H1 (cell line): ENCODE data around the gene TGM6. TPM values are rescaled to one million over a fixed set of nuclear protein-coding genes. Genes with fewer than 3 reads are reported as not detected.

Experiments
- CTCF ChIA-PET: fragments of 300-600 bp; sonication (Branson Sonifier 250); formaldehyde crosslinking; loops from one replicate; lab custom pipeline; 2021; ENCODE audit not compliant: partially characterized antibody; lab: Charles Lee
- POLR2A ChIA-PET: fragments of 300-600 bp; sonication (Branson Sonifier 250); formaldehyde crosslinking; loops from one replicate; lab custom pipeline; 2021; ENCODE audit warnings: inconsistent platforms; ENCODE audit not compliant: partially characterized antibody; lab: Charles Lee
- DNase-seq, 2 experiments: peaks; one replicate each; pipeline versions ENCODE4 v3.0.0 to v3.0.0-alpha.2; 2010 to 2022; ENCODE audit warnings: low spot score in 2 of 2, low read depth in 1 of 2, mixed read lengths in 1 of 2
- FAIRE-seq: peaks from 2 replicates; lab custom pipeline; 2011; peaks lifted over from hg19 to GRCh38; lab: Jason Lieb, UNC
- H2AFZ ChIP-seq: 2 replicates; pipeline ENCODE4 v1.8.1; 2012; ENCODE audit warnings: low read length, inconsistent platforms
- H2AK5ac ChIP-seq: 2 replicates; pipeline ENCODE4 v1.6.1; 2013; ENCODE audit warnings: low read depth, low read length
- H2BK120ac ChIP-seq: replicated peaks from 2 replicates; pipeline ENCODE3; 2013; ENCODE audit warnings: low read depth, low read length, inconsistent platforms
- H2BK12ac ChIP-seq: 2 replicates; pipeline ENCODE4 v1.6.1; 2013; ENCODE audit warnings: low read depth, low read length
- H2BK15ac ChIP-seq: 2 replicates; pipeline ENCODE4 v1.6.1; 2013; ENCODE audit warnings: low read length
- H2BK20ac ChIP-seq: 2 replicates; pipeline ENCODE4 v1.6.1; 2013; ENCODE audit warnings: low read length
- H2BK5ac ChIP-seq: 2 replicates; pipeline ENCODE4 v1.6.1; 2013; ENCODE audit warnings: low read depth, low read length
- H3K14ac ChIP-seq: 2 replicates; pipeline ENCODE4 v1.6.1; 2013; ENCODE audit warnings: inconsistent platforms; ENCODE audit not compliant: insufficient read length
- H3K18ac ChIP-seq: 2 replicates; pipeline ENCODE4 v1.6.1; 2013; ENCODE audit warnings: low read length; ENCODE audit errors: extremely low read depth
- H3K23ac ChIP-seq: 2 replicates; pipeline ENCODE4 v1.6.1; 2013; ENCODE audit warnings: inconsistent platforms; ENCODE audit not compliant: insufficient read length
- H3K23me2 ChIP-seq: 2 replicates; pipeline ENCODE4 v1.6.1; 2013; ENCODE audit warnings: low read depth, low read length
- H3K27ac ChIP-seq: 2 replicates; pipeline ENCODE4 v1.6.1; 2011; ENCODE audit warnings: low read depth, low read length, inconsistent platforms
- H3K27me3 ChIP-seq, 4 experiments: replicated peaks in 1 of 4; 1 replicate in 1 of 4; 2 replicates in 3 of 4; pipeline versions ENCODE4 v1.6.1 to v1.8.1; 2011 to 2013; ENCODE audit warnings: low read length in 3 of 4, mild to moderate bottlenecking in 3 of 4, inconsistent platforms in 2 of 4, mixed read lengths in 2 of 4, moderate library complexity in 1 of 4; ENCODE audit not compliant: control insufficient read depth in 3 of 4, insufficient read depth in 3 of 4; ENCODE audit errors: extremely low read depth in 1 of 4
- H3K36me3 ChIP-seq, 4 experiments: 2 replicates each; pipeline versions ENCODE4 v1.6.1 to v1.8.1; 2011 to 2013; ENCODE audit warnings: mild to moderate bottlenecking in 4 of 4, low read length in 3 of 4, moderate library complexity in 2 of 4, control low read depth in 1 of 4, inconsistent platforms in 1 of 4; ENCODE audit not compliant: insufficient read depth in 4 of 4, control insufficient read depth in 2 of 4
- H3K4ac ChIP-seq: replicated peaks from 2 replicates; pipeline ENCODE3; 2013; ENCODE audit warnings: low read length, low read depth, mixed read lengths, inconsistent platforms; ENCODE audit not compliant: insufficient read length
- H3K4me1 ChIP-seq, 4 experiments: replicated peaks in 1 of 4; 1 replicate in 1 of 4; 2 replicates in 3 of 4; pipeline versions ENCODE4 v1.6.1 to v1.8.1; 2011 to 2013; ENCODE audit warnings: low read length in 3 of 4, inconsistent platforms in 2 of 4, mixed read lengths in 1 of 4; ENCODE audit not compliant: insufficient read depth in 4 of 4, control insufficient read depth in 3 of 4
- H3K4me2 ChIP-seq, 2 experiments: 2 replicates each; pipeline versions ENCODE4 v1.6.1 to v1.8.1; 2011 to 2013; ENCODE audit warnings: low read depth in 2 of 2, low read length in 2 of 2, control low read depth in 1 of 2, inconsistent platforms in 1 of 2, mild to moderate bottlenecking in 1 of 2; ENCODE audit not compliant: insufficient read depth in 1 of 2
- H3K4me3 ChIP-seq, 4 experiments: fragments of 200-600, 300-600 bp in 1 of 4; sonication (generic), shearing (Covaris generic), sonication (Bioruptor Twin) in 1 of 4; 2 replicates each; pipeline versions ENCODE4 v1.5.1 to v1.8.1; 2011 to 2016; ENCODE audit warnings: low read length in 4 of 4, low read depth in 3 of 4, control low read depth in 2 of 4, inconsistent platforms in 2 of 4, mild to moderate bottlenecking in 2 of 4, mixed read lengths in 1 of 4, moderate library complexity in 1 of 4; ENCODE audit not compliant: insufficient read depth in 2 of 4; ENCODE audit errors: extremely low read depth in 1 of 4
- H3K56ac ChIP-seq: replicated peaks from 2 replicates; pipeline ENCODE3; 2013; ENCODE audit warnings: low read depth, mild to moderate bottlenecking, mixed read lengths, low read length, inconsistent platforms; ENCODE audit not compliant: insufficient read length
- H3K79me1 ChIP-seq: 2 replicates; pipeline ENCODE4 v1.6.1; 2013; ENCODE audit warnings: low read depth, low read length, control low read depth
- H3K79me2 ChIP-seq, 2 experiments: 2 replicates each; pipeline versions ENCODE4 v1.6.1 to v1.8.1; 2012 to 2013; ENCODE audit warnings: low read length in 2 of 2, mild to moderate bottlenecking in 2 of 2, inconsistent platforms in 1 of 2; ENCODE audit not compliant: insufficient read depth in 2 of 2, control insufficient read depth in 1 of 2
- H3K9ac ChIP-seq, 4 experiments: replicated peaks in 1 of 4; 1 replicate in 1 of 4; 2 replicates in 3 of 4; pipeline versions ENCODE4 v1.6.1 to v1.8.1; 2011 to 2013; ENCODE audit warnings: low read depth in 3 of 4, low read length in 3 of 4, control low read depth in 2 of 4, mild to moderate bottlenecking in 2 of 4, moderate library complexity in 2 of 4, inconsistent platforms in 1 of 4; ENCODE audit errors: extremely low read depth in 1 of 4
- H3K9me3 ChIP-seq, 2 experiments: 2 replicates each; pipeline versions ENCODE4 v1.6.1 to v1.8.1; 2012 to 2013; ENCODE audit warnings: mild to moderate bottlenecking in 2 of 2, moderate library complexity in 2 of 2, control low read depth in 1 of 2, inconsistent platforms in 1 of 2, low read depth in 1 of 2, low read length in 1 of 2, mixed read lengths in 1 of 2; ENCODE audit not compliant: insufficient read depth in 2 of 2
- H4K20me1 ChIP-seq, 2 experiments: replicated peaks in 1 of 2; 2 replicates each; pipeline versions ENCODE3 to v1.8.1; 2011 to 2013; ENCODE audit warnings: inconsistent platforms in 2 of 2, low read length in 2 of 2, mild to moderate bottlenecking in 1 of 2; ENCODE audit not compliant: insufficient read depth in 2 of 2, control insufficient read depth in 1 of 2
- H4K5ac ChIP-seq: 2 replicates; pipeline ENCODE4 v1.6.1; 2013; ENCODE audit warnings: low read length, low read depth, mixed read lengths, inconsistent platforms; ENCODE audit not compliant: insufficient read length
- H4K8ac ChIP-seq: 2 replicates; pipeline ENCODE4 v1.8.0; 2013; ENCODE audit warnings: mild to moderate bottlenecking, moderate library complexity, low read length, inconsistent platforms; ENCODE audit not compliant: insufficient read depth; ENCODE audit errors: extremely low read depth
- H4K91ac ChIP-seq: replicated peaks from 2 replicates; pipeline ENCODE3; 2013; ENCODE audit warnings: low read length, mixed read lengths, inconsistent platforms; ENCODE audit not compliant: insufficient read length
- CEBPB ChIP-seq: IDR thresholded peaks from 2 replicates; pipeline ENCODE4 v1.6.1; 2012; ENCODE audit warnings: low read depth, low read length
- CREB1 ChIP-seq: IDR thresholded peaks from 2 replicates; pipeline ENCODE4 v1.6.1; 2012; ENCODE audit warnings: inconsistent platforms
- KDM5A ChIP-seq: fragments of 200-600 bp; IDR thresholded peaks from 2 replicates; pipeline ENCODE4 v1.7.1; 2012; ENCODE audit warnings: mild to moderate bottlenecking, low read length, inconsistent platforms, mixed read lengths
- NANOG ChIP-seq: IDR thresholded peaks from 2 replicates; pipeline ENCODE4 v1.6.1; 2011; ENCODE audit warnings: low read length, low read depth, mild to moderate bottlenecking, inconsistent platforms; ENCODE audit not compliant: insufficient read depth, poor library complexity, severe bottlenecking
- NRF1 ChIP-seq: IDR thresholded peaks from 2 replicates; pipeline ENCODE4 v1.6.1; 2011; ENCODE audit warnings: mild to moderate bottlenecking, low read depth, low read length, improper control_type of control experiment
- RFX5 ChIP-seq: IDR thresholded peaks from 2 replicates; pipeline ENCODE4 v1.6.1; 2011; ENCODE audit warnings: low read depth, low read length, improper control_type of control experiment, borderline replicate concordance
- SP4 ChIP-seq: IDR thresholded peaks from 2 replicates; pipeline ENCODE4 v1.6.1; 2012; ENCODE audit warnings: low read length, inconsistent platforms
- YY1 ChIP-seq: IDR thresholded peaks from 2 replicates; pipeline ENCODE4 v1.6.1; 2011; ENCODE audit warnings: low read depth, mild to moderate bottlenecking, low read length
- WGBS, 2 experiments: shearing (Covaris generic) in 1 of 2; methylation state at CpG; one replicate each; pipeline versions ENCODE4 v1.1.6 to v1.1.7; 2013 to 2015; ENCODE audit warnings: low lambda C conversion rate in 2 of 2, mixed read lengths in 2 of 2, inconsistent platforms in 1 of 2, low coverage in 1 of 2, missing lambda C conversion rate in 1 of 2; ENCODE audit not compliant: insufficient replicate concordance in 2 of 2, insufficient coverage in 1 of 2, insufficient read length in 1 of 2; ENCODE audit errors: extremely low coverage in 1 of 2, missing lambda C conversion rate in 1 of 2; 5-methylcytosine and 5-hydroxymethylcytosine counted together
- polyA plus RNA-seq, 7 experiments: library from polyadenylated mRNA; depleted of rRNA in 3 of 7; stranded (reverse) in 5 of 7; unstranded in 2 of 7; fragments of >200 nt in 5 of 7; fragments of 200-250 nt in 2 of 7; gene quantifications; 1 replicate in 5 of 7; 2 replicates in 1 of 7; 4 replicates in 1 of 7; pipeline versions ENCODE4 v1.2.1 to v1.2.3, GENCODE V29; 2011 to 2013; ENCODE audit warnings: missing spikeins in 2 of 7, mixed read lengths in 2 of 7
- total RNA-seq: library from RNA; stranded (reverse); fragmentation: NEBNext Ultra II Directional; extraction: Animal tissue kit (Norgen Biotek cat#: 25700); gene quantifications from 2 replicates; pipeline ENCODE4 v1.2.1, GENCODE V29; 2021
- TF ChIP-seq, protein P1 (sequence below), 3 experiments: IDR thresholded peaks; 1 replicate in 2 of 3; 2 replicates in 1 of 3; pipeline versions ENCODE4 v1.5.1 to v1.6.1; 2011; ENCODE audit warnings: low read length in 3 of 3, mild to moderate bottlenecking in 3 of 3, inconsistent platforms in 2 of 3, low read depth in 1 of 3, moderate library complexity in 1 of 3; ENCODE audit not compliant: insufficient read depth in 1 of 3; ENCODE audit errors: control extremely low read depth in 1 of 3

Gene TGM6
- total and polyA plus RNA-seq, 2 of the 8 experiments (the other 6 are each of a cell fraction or from before 2014, with no cell fraction given): 0.03 TPM; not detected in 1

DNA sequence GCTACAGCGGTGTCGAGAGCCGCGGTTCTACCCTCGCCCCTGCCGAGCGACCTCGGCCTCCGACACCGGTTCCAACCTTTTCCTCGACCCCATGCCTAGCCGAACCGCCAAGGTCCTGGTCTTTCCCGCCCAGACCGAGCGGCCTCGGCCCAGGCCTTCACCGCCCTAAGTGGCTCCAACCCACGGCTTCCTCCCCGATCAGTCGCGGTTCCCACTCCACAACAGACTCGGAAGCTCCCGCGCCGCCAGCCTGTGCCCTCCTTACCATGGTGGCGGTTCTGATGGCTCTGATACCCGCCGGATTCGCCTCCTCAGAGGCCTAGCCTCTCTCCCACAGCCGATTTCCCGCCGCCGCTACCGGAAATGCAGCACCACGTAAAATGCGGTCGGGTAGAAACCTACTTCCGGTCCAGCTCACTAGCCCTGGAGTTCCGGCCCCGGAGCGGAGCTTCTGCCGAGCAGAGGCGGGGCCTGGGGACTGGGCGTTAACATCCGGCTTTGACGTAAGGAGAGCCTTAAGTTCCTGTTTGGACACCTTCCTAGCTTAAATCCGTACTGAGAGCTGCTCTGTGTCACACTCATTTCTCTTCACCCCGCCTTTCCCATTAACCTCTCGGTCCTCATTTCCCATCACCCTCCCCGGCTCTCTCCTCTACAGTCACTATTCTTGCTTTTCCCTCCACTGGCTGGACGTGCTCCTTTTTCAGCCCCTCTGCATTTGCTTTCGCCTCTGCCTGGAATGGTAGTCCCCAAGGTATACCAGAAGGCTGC, 89.9 kb downstream of the TGM6 start, which contains the start of gene SNRPB:
TSS of gene SNRPB (minus strand) at position 367 of the 771 bp plus-strand sequence. CDS start at position 268, 99 bp downstream.
- H3K56ac ChIP-seq: peak within 1 kb of the TSS; percentile 64
- CTCF ChIA-PET: interaction anchor here (0.6 to 2.2 kb wide), 6 partner anchors 11 to 520 kb away, joined by 3 to 9 read pairs (median 4); no protein-coding TSS in a partner anchor
- peaks cover 27 to 30% of the 10 kb centered on the region in 2 experiments for H4K20me1 ChIP-seq
- peak within 1 kb of the TSS; percentile 80 to 86 for H3K4me2 ChIP-seq
- H3K27me3 ChIP-seq: no peaks in the 10 kb centered on the region
- peak within 1 kb of the TSS; percentile 97 for H4K91ac ChIP-seq
- peak; percentile 97 for FAIRE-seq
- H3K23ac ChIP-seq: no peak within 1 kb of the TSS
- H3K9me3 ChIP-seq: no peaks in the 10 kb centered on the region
- whole genome bisulfite sequencing, 2 experiments: 2% methylated on average over 47 of the region's 53 CpGs; no CpG with 5 or more reads in 1 of the 2 experiments
- H2BK120ac ChIP-seq: peak within 1 kb of the TSS; percentile 61
- peak within 1 kb of the TSS; percentile 97 for H4K5ac ChIP-seq
- peak within 1 kb of the TSS; percentile 97 to 100 (median 99) for H3K9ac ChIP-seq
- H3K23me2 ChIP-seq: peaks cover 8% of the 10 kb centered on the region
- POLR2A ChIA-PET: interaction anchor here (0.7 to 8.2 kb wide), 36 partner anchors 9 to 368 kb away, joined by 3 to 119 read pairs (median 4); partner anchors contain the start of genes IDH3B, NOP56 and ZNF343
- peak within 1 kb of the TSS; percentile 90 for H3K4ac ChIP-seq
- H3K79me1 ChIP-seq: no peaks in the 10 kb centered on the region; the same call in none of the 2 replicates
- peak within 1 kb of the TSS; percentile 100 for H4K8ac ChIP-seq
- peak within 1 kb of the TSS; percentile 97 for H2BK5ac ChIP-seq
- H3K18ac ChIP-seq: peak within 1 kb of the TSS; percentile 90
- peaks cover 19 to 36% (median 21%) of the 10 kb centered on the region in 4 experiments for H3K36me3 ChIP-seq
- H3K27ac ChIP-seq: peak within 1 kb of the TSS; percentile 98
- peak within 1 kb of the TSS; percentile 27; the same call in 1 of the 2 replicates for H2BK12ac ChIP-seq
- H3K4me3 ChIP-seq: peak within 1 kb of the TSS; percentile 91 to 99 (median 98)
- H3K14ac ChIP-seq: no peak within 1 kb of the TSS
- DNase-seq: peak; percentile 93 to 96
- peak within 1 kb of the TSS; percentile 51; the same call in 1 of the 2 replicates for H2AFZ ChIP-seq
- peaks cover 35 to 50% of the 10 kb centered on the region in 2 experiments for H3K79me2 ChIP-seq
- H2BK15ac ChIP-seq: no peak within 1 kb of the TSS
- no peak within 1 kb of the TSS for H2BK20ac ChIP-seq
- H2AK5ac ChIP-seq: peak within 1 kb of the TSS; percentile 83
- H3K4me1 ChIP-seq: peaks cover 0 to 7% (median 2%) of the 10 kb centered on the region in 4 experiments; a peak in 3 of 7 replicates
- TF ChIP-seq CEBPB: peak; percentile 1; the same call in 1 of the 2 replicates
- TF ChIP-seq RFX5: no peak
- TF ChIP-seq CREB1: peak; percentile 80
- peak; percentile 89; the same call in 1 of the 2 replicates for TF ChIP-seq SP4
- TF ChIP-seq YY1: no peak; the same call in 1 of the 2 replicates
- TF ChIP-seq NANOG: no peak
- TF ChIP-seq KDM5A: no peak
- TF ChIP-seq NRF1: no peak
- TF ChIP-seq, protein P1, sequence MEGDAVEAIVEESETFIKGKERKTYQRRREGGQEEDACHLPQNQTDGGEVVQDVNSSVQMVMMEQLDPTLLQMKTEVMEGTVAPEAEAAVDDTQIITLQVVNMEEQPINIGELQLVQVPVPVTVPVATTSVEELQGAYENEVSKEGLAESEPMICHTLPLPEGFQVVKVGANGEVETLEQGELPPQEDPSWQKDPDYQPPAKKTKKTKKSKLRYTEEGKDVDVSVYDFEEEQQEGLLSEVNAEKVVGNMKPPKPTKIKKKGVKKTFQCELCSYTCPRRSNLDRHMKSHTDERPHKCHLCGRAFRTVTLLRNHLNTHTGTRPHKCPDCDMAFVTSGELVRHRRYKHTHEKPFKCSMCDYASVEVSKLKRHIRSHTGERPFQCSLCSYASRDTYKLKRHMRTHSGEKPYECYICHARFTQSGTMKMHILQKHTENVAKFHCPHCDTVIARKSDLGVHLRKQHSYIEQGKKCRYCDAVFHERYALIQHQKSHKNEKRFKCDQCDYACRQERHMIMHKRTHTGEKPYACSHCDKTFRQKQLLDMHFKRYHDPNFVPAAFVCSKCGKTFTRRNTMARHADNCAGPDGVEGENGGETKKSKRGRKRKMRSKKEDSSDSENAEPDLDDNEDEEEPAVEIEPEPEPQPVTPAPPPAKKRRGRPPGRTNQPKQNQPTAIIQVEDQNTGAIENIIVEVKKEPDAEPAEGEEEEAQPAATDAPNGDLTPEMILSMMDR (IDR thresholded peaks at IDR 0.05; ENCODE audit: control extremely low read depth in 1 of 3, insufficient read depth in 1 of 3, low read depth in 1 of 3, low read length in 3 of 3): no peak
